PC-3 (cell line): ENCODE data around the gene LRCOL1.

Experiments
- EZH2 ChIP-seq: fragments of 300-600 bp; sonication (generic); IDR thresholded peaks from one replicate; pipeline ENCODE4 v1.6.1; 2017; ENCODE audit warnings: antibody characterized with exemption, mild to moderate bottlenecking, low read length; ENCODE audit not compliant: unreplicated experiment
- EZH2phosphoT487 ChIP-seq: fragments of 300-600 bp; sonication (generic); IDR thresholded peaks from 2 replicates; pipeline ENCODE4 v1.6.1; 2018; ENCODE audit warnings: mild to moderate bottlenecking, antibody characterized with exemption, low read length, borderline replicate concordance
- TF ChIP-seq, protein P1 (sequence below): fragments of 300-600 bp; sonication (generic); conservative IDR thresholded peaks from 2 replicates; pipeline ENCODE4 v1.5.1; 2017; ENCODE audit warnings: antibody characterized with exemption, low read depth, mild to moderate bottlenecking, low read length

DNA sequence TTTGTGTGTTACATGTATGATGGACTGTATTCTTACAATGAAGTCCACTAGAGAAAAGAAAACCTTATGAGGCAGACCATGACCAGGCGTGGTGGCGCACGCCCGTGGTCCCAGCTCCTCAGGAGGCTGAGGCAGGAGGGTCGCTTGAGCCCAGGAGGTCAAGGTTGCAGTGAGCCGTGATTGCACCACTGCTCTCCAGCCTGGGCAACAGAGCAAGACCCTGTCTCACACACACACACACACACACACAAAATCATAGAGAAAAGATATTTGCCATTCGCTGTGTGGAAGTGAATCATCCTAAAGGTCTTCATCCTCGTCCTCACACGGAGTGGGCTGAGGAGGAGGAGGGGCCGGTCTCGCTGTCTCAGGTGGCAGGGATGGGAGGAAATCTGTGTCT, 32.3 kb downstream of the LRCOL1 start:
- TF ChIP-seq EZH2 (no peak), EZH2phosphoT487 (no peak)
- TF ChIP-seq, protein P1, sequence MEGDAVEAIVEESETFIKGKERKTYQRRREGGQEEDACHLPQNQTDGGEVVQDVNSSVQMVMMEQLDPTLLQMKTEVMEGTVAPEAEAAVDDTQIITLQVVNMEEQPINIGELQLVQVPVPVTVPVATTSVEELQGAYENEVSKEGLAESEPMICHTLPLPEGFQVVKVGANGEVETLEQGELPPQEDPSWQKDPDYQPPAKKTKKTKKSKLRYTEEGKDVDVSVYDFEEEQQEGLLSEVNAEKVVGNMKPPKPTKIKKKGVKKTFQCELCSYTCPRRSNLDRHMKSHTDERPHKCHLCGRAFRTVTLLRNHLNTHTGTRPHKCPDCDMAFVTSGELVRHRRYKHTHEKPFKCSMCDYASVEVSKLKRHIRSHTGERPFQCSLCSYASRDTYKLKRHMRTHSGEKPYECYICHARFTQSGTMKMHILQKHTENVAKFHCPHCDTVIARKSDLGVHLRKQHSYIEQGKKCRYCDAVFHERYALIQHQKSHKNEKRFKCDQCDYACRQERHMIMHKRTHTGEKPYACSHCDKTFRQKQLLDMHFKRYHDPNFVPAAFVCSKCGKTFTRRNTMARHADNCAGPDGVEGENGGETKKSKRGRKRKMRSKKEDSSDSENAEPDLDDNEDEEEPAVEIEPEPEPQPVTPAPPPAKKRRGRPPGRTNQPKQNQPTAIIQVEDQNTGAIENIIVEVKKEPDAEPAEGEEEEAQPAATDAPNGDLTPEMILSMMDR, result no peak
